IMR-90 (cell line): Measurements from ENCODE around the gene HLA-B. TPM values are rescaled to one million over a fixed set of nuclear protein-coding genes. Genes with fewer than 3 reads are reported as not detected.

Experiments used
- ATAC-seq: fragments of 200-7000 bp; cut with Tn5 transposase; 2 replicates; pipeline ENCODE4 v1.9.1; 2020; ENCODE audit warnings: low read depth, mild to moderate bottlenecking, moderate library complexity
- BruUV-seq: library from RNA; stranded (reverse); fragments of 400-500 nt; replicated peaks from 2 replicates; lab custom pipeline; 2021; lab: Mats Ljungman, UMichigan
- CTCF ChIA-PET: fragments of 300-600 bp; formaldehyde crosslinking; extraction: SDS; loops from one replicate; lab custom pipeline; 2021; ENCODE audit warnings: antibody characterized with exemption; lab: Yijun Ruan, JAX
- POLR2A ChIA-PET: fragments of 300-600 bp; sonication (Branson Sonifier 250); formaldehyde crosslinking; loops from one replicate; lab custom pipeline; 2022; ENCODE audit warnings: antibody characterized with exemption; ENCODE audit not compliant: unreplicated experiment; lab: Charles Lee
- DNase-seq: peaks from one replicate; pipeline ENCODE4 v3.0.0; 2013
- H2AFZ ChIP-seq: replicated peaks from 2 replicates; pipeline ENCODE3; 2013; ENCODE audit warnings: low read length, mild to moderate bottlenecking; ENCODE audit not compliant: poor library complexity
- H2AK5ac ChIP-seq: 2 replicates; pipeline ENCODE4 v1.6.1; 2013; ENCODE audit warnings: low read depth, low read length, inconsistent platforms
- H2AK9ac ChIP-seq: replicated peaks from 2 replicates; pipeline ENCODE3; 2013; ENCODE audit warnings: mild to moderate bottlenecking, low read depth, low read length, moderate library complexity; ENCODE audit not compliant: poor library complexity
- H2BK120ac ChIP-seq: 2 replicates; pipeline ENCODE4 v1.6.1; 2013; ENCODE audit warnings: low read depth, low read length, inconsistent platforms
- H2BK15ac ChIP-seq: 3 replicates; pipeline ENCODE4 v1.6.1; 2013; ENCODE audit warnings: low read depth, low read length, inconsistent platforms
- H2BK20ac ChIP-seq: 2 replicates; pipeline ENCODE4 v1.6.1; 2013; ENCODE audit warnings: low read depth, mild to moderate bottlenecking, inconsistent platforms, low read length, moderate library complexity
- H2BK5ac ChIP-seq: 2 replicates; pipeline ENCODE4 v1.6.1; 2013; ENCODE audit warnings: mild to moderate bottlenecking, low read depth, low read length, inconsistent platforms; ENCODE audit not compliant: poor library complexity, severe bottlenecking
- H3K14ac ChIP-seq: replicated peaks from 2 replicates; pipeline ENCODE4 v1.6.1; 2013; ENCODE audit warnings: low read depth, low read length, inconsistent platforms
- H3K18ac ChIP-seq: 2 replicates; pipeline ENCODE4 v1.6.1; 2013; ENCODE audit warnings: low read depth, low read length, control low read depth
- H3K23ac ChIP-seq: 2 replicates; pipeline ENCODE4 v1.6.1; 2013; ENCODE audit warnings: low read depth, low read length, inconsistent platforms
- H3K27ac ChIP-seq: 2 replicates; pipeline ENCODE4 v1.5.1; 2013; ENCODE audit warnings: mild to moderate bottlenecking, control low read depth, low read length; ENCODE audit not compliant: insufficient read depth
- H3K27me3 ChIP-seq: 2 replicates; pipeline ENCODE4 v1.6.1; 2013; ENCODE audit warnings: low read length; ENCODE audit not compliant: control insufficient read depth, insufficient read depth
- H3K36me3 ChIP-seq: 2 replicates; pipeline ENCODE4 v1.6.1; 2013; ENCODE audit warnings: low read length, mixed read lengths; ENCODE audit not compliant: control insufficient read depth, insufficient read depth
- H3K4ac ChIP-seq: 2 replicates; pipeline ENCODE4 v1.6.1; 2013; ENCODE audit warnings: low read depth, low read length, inconsistent platforms
- H3K4me1 ChIP-seq: 2 replicates; pipeline ENCODE4 v1.6.1; 2013; ENCODE audit warnings: low read length, mixed read lengths; ENCODE audit not compliant: control insufficient read depth, insufficient read depth
- H3K4me2 ChIP-seq: 2 replicates; pipeline ENCODE4 v1.6.1; 2013; ENCODE audit warnings: low read depth, mild to moderate bottlenecking, control low read depth, low read length, moderate library complexity
- H3K4me3 ChIP-seq: 2 replicates; pipeline ENCODE4 v1.5.1; 2013; ENCODE audit warnings: low read depth, mild to moderate bottlenecking, control low read depth, low read length, moderate library complexity; ENCODE audit not compliant: insufficient read depth
- H3K56ac ChIP-seq: 2 replicates; pipeline ENCODE4 v1.6.1; 2013; ENCODE audit warnings: low read length, inconsistent platforms; ENCODE audit not compliant: insufficient read depth; ENCODE audit errors: extremely low read depth
- H3K79me1 ChIP-seq, 2 experiments: 2 replicates each; pipeline ENCODE4 v1.6.1; 2013; ENCODE audit warnings: low read length in 2 of 2, inconsistent platforms in 1 of 2, low read depth in 1 of 2
- H3K9ac ChIP-seq: 2 replicates; pipeline ENCODE4 v1.6.1; 2013; ENCODE audit warnings: low read depth, low read length, control low read depth
- H3K9me1 ChIP-seq: 2 replicates; pipeline ENCODE4 v1.6.1; 2013; ENCODE audit warnings: low read length, inconsistent platforms; ENCODE audit not compliant: insufficient read depth
- H3K9me3 ChIP-seq: 2 replicates; pipeline ENCODE4 v1.6.1; 2013; ENCODE audit warnings: low read length; ENCODE audit not compliant: control insufficient read depth, insufficient read depth
- H4K20me1 ChIP-seq: 2 replicates; pipeline ENCODE4 v1.6.1; 2013; ENCODE audit warnings: low read length, inconsistent platforms; ENCODE audit not compliant: insufficient read depth
- H4K5ac ChIP-seq: 2 replicates; pipeline ENCODE4 v1.6.1; 2013; ENCODE audit warnings: mild to moderate bottlenecking, low read depth, low read length, control low read depth
- H4K8ac ChIP-seq, 2 experiments: 2 replicates each; pipeline ENCODE4 v1.6.1; 2013; ENCODE audit warnings: low read depth in 2 of 2, low read length in 2 of 2, control low read depth in 1 of 2, inconsistent platforms in 1 of 2
- H4K91ac ChIP-seq: 2 replicates; pipeline ENCODE4 v1.6.1; 2013; ENCODE audit warnings: low read depth, low read length, inconsistent platforms; ENCODE audit not compliant: insufficient read depth
- FOS ChIP-seq: fragments of 150-350 bp; IDR thresholded peaks from 2 replicates; pipeline ENCODE4 v1.6.1; 2016; ENCODE audit warnings: low read depth, low read length
- MAZ ChIP-seq: IDR thresholded peaks from 2 replicates; pipeline ENCODE4 v1.6.1; 2012; ENCODE audit warnings: low read depth, mild to moderate bottlenecking, low read length, improper control_type of control experiment, moderate library complexity, borderline replicate concordance
- POLR2A ChIP-seq: IDR thresholded peaks from 2 replicates; pipeline ENCODE4 v1.6.1; 2012; ENCODE audit warnings: mild to moderate bottlenecking, low read depth, low read length
- RAD21 ChIP-seq: IDR thresholded peaks from 2 replicates; pipeline ENCODE4 v1.6.1; 2012; ENCODE audit warnings: low read length, improper control_type of control experiment
- SMC3 ChIP-seq: fragments of 150-350 bp; IDR thresholded peaks from 2 replicates; pipeline ENCODE4 v1.6.1; 2016; ENCODE audit warnings: low read depth, mild to moderate bottlenecking, antibody characterized with exemption, low read length, moderate library complexity
- WGBS, 2 experiments: methylation state at CpG; one replicate each; pipeline versions ENCODE4 v1.1.5 to v1.1.7; 2013; ENCODE audit warnings: missing lambda C conversion rate in 2 of 2; ENCODE audit not compliant: insufficient read length in 1 of 2; ENCODE audit errors: extremely low coverage in 2 of 2; 5-methylcytosine and 5-hydroxymethylcytosine counted together
- dilution Hi-C: fragments of 300-500 bp; cut with HindIII; formaldehyde crosslinking; loops from one replicate; pipeline ENCODE4 v1.14.3; 2018; ENCODE audit warnings: low sequenced_read_pairs; ENCODE audit not compliant: unreplicated experiment
- in situ Hi-C: fragments of 300-500 bp; cut with MboI; formaldehyde crosslinking; loops from 3 replicates; pipeline ENCODE4 v1.14.3; 2019; ENCODE audit warnings: low sequenced_read_pairs, inconsistent platforms, mixed read lengths
- intact Hi-C: fragments of 100-400 bp; cut with micrococcal nuclease; formaldehyde crosslinking; loops from 2 replicates; pipeline ENCODE4 v1.10.0; 2022
- polyA plus RNA-seq, 3 experiments: library from polyadenylated mRNA; depleted of rRNA; stranded (reverse); fragments of >200 nt; gene quantifications; 2 replicates each; pipeline ENCODE4 v1.2.3, GENCODE V29; 2012; ENCODE audit warnings: low replicate concordance in 1 of 3
- total RNA-seq: library from RNA; depleted of rRNA; stranded (reverse); fragments of >200 nt; gene quantifications from 2 replicates; pipeline ENCODE4 v1.2.3, GENCODE V29; 2012
- TF ChIP-seq, protein P1 (sequence below): fragments of 150-350 bp; IDR thresholded peaks from 2 replicates; pipeline ENCODE4 v1.6.1; 2017; ENCODE audit warnings: mild to moderate bottlenecking, antibody characterized with exemption, low read length, low read depth
- TF ChIP-seq, protein P2 (sequence below): conservative IDR thresholded peaks from 2 replicates; pipeline ENCODE4 v1.5.1; 2012; ENCODE audit warnings: mild to moderate bottlenecking, low read depth, low read length, improper control_type of control experiment

HLA-B gene
- total and polyA plus RNA-seq, 2 of the 4 experiments (the other 2 are of a cell fraction), result 44.1 to 309 TPM

DNA sequence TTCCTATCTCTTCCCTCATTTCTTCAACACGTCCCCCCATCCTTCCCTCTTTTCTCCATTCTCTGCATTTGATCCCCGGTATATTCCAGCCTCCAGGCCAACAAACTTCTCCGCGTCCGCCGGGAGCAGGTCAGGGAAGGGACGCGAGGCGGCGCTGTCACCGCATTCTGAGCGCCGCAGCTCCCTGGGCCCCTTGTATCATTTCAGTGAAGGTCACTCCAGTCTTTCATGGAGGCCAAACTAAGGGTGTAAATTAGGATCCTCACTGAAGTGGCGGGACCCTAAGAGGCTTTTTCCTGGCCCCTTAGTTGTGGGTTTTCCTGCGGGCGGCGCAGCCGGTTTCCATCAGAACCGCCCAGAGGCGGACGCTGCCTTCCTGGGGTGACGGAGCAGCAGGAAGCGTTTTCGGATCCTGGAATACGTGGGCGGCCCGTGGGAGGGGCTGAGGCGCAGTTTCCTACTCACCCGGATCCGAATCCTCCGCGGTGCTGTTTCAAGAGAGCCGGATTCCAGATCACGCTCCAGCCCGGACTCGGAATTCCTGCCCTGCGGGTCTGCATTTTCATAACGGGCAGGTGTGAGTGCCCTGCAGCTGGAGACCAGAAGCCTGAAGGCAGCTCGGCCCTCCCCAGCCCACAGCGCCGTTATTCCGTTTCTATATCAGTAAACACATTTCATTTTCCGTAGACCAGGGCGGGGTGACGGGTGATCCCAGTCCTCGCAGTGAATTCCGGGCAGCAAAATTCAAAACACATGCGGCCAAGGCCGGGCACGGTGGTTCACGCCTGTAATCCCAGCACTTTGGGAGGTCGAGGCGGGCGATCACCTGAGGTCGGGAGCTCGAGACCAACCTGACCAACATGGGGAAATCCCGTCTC lies 42.8 kb upstream of the HLA-B start:
- Histone ChIP-seq H3K56ac (peak overlapping the region; percentile 94), H3K14ac (peak overlapping the region; percentile 97), H3K9me1 (peaks cover 7% of the 10 kb centered on the region), H3K4me1 (peaks cover 5% of the 10 kb centered on the region), H4K91ac (peak overlapping the region; percentile 80), H3K23ac (peak overlapping the region; percentile 95; the same call in 1 of the 2 replicates), H3K4me3 (peak overlapping the region; percentile 72), H3K4ac (peak overlapping the region; percentile 90), H4K8ac (peak overlapping the region; percentile 89 to 92; a peak in 3 of 4 replicates), H2BK15ac (no peak overlapping the region), H4K20me1 (peaks cover 23% of the 10 kb centered on the region), H2BK5ac (peak overlapping the region; percentile 92), H3K79me1 (peaks cover 4 to 57% of the 10 kb centered on the region in 2 experiments; a peak in 3 of 4 replicates), H4K5ac (peak overlapping the region; percentile 58), H2AFZ (peak overlapping the region; percentile 96), H3K18ac (peak overlapping the region; percentile 75), H3K9ac (peak overlapping the region; percentile 93), H2AK5ac (peak overlapping the region; percentile 74), H3K9me3 (no peaks in the 10 kb centered on the region), H3K27me3 (no peaks in the 10 kb centered on the region), H2AK9ac (peak overlapping the region; percentile 90), H3K4me2 (peak overlapping the region; percentile 66), H3K36me3 (no peaks in the 10 kb centered on the region), H3K27ac (peak overlapping the region; percentile 94), H2BK120ac (peak overlapping the region; percentile 88; the same call in 1 of the 2 replicates), H2BK20ac (no peak overlapping the region)
- BruUV-seq, result no TSS peak
- ATAC-seq (peak; percentile 53), DNase-seq (peak; percentile 80)
- ChIA-PET CTCF (interaction anchor here (0.7 to 1.2 kb wide), 3 partner anchors 36 to 199 kb away, joined by 3 read pairs; no protein-coding TSS in a partner anchor), POLR2A (no interaction called here)
- intact Hi-C loops, result loop anchor here (1.0 to 5.0 kb wide), 5 partner anchors 41 to 197 kb away; partner anchors contain the start of genes ATP6V1G2 and DDX39B
- WGBS, 2 experiments, result 2 to 100% methylated on average over 1 to 28 of the region's 57 CpGs
- in situ Hi-C loops, result loop anchor here (5.0 kb wide), 1 partner anchor 42 kb away; no protein-coding TSS in a partner anchor
- dilution Hi-C loops, result no loop called here
- TF ChIP-seq POLR2A, result 0 out of 2 replicates have a peak, but pooled peaks have one; percentile 22
- TF ChIP-seq, protein P1, sequence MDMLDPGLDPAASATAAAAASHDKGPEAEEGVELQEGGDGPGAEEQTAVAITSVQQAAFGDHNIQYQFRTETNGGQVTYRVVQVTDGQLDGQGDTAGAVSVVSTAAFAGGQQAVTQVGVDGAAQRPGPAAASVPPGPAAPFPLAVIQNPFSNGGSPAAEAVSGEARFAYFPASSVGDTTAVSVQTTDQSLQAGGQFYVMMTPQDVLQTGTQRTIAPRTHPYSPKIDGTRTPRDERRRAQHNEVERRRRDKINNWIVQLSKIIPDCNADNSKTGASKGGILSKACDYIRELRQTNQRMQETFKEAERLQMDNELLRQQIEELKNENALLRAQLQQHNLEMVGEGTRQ, result no peak
- 0 out of 2 replicates have a peak, but pooled peaks have one; percentile 19 for TF ChIP-seq MAZ
- TF ChIP-seq RAD21, result peak; percentile 72
- no peak for TF ChIP-seq FOS
- peak; percentile 70 for TF ChIP-seq SMC3
- TF ChIP-seq, protein P2, sequence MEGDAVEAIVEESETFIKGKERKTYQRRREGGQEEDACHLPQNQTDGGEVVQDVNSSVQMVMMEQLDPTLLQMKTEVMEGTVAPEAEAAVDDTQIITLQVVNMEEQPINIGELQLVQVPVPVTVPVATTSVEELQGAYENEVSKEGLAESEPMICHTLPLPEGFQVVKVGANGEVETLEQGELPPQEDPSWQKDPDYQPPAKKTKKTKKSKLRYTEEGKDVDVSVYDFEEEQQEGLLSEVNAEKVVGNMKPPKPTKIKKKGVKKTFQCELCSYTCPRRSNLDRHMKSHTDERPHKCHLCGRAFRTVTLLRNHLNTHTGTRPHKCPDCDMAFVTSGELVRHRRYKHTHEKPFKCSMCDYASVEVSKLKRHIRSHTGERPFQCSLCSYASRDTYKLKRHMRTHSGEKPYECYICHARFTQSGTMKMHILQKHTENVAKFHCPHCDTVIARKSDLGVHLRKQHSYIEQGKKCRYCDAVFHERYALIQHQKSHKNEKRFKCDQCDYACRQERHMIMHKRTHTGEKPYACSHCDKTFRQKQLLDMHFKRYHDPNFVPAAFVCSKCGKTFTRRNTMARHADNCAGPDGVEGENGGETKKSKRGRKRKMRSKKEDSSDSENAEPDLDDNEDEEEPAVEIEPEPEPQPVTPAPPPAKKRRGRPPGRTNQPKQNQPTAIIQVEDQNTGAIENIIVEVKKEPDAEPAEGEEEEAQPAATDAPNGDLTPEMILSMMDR, result peak; percentile 90
